Stimulated activated CD8-positive, alpha-beta memory T cell treated with anti-CD3 and anti-CD28 coated beads, Interleukin-15, amount 100 ng/mL, for 48 hours (primary cell): Measurements from ENCODE around the gene SORBS1.

Source experiments
- DNase-seq, 2 donors: peaks; one replicate each; pipeline ENCODE4 v3.0.0-alpha.2; 2020; ENCODE audit warnings: low read depth in 2 of 2

Gene SORBS1

GRCh38 chr10:95315509-95315908 lies 245.7 kb downstream of the SORBS1 start:
- DNase-seq: no peak

- DNase-seq: no peak
Measured at GRCh38 chr10:95314192-95314918, 246.8 kb downstream of the SORBS1 start.

- no peak for DNase-seq
Measured at GRCh38 chr10:95312986-95313495, 248.1 kb downstream of the SORBS1 start.

GRCh38 chr10:95312257-95312656 lies 248.9 kb downstream of the SORBS1 start:
- DNase-seq: no peak

- DNase-seq: no peak
Measured at GRCh38 chr10:95309958-95310357, 251.2 kb downstream of the SORBS1 start.

GRCh38 chr10:95308389-95309302 lies 252.5 kb downstream of the SORBS1 start:
- DNase-seq: no peak

- DNase-seq: no peak
Measured at GRCh38 chr10:95306851-95307250, 254.3 kb downstream of the SORBS1 start.

GRCh38 chr10:95306318-95306650 lies 254.9 kb downstream of the SORBS1 start:
- DNase-seq: no peak

GRCh38 chr10:95305606-95306317 lies 255.4 kb downstream of the SORBS1 start:
- DNase-seq: no peak

- no peak for DNase-seq
Measured at GRCh38 chr10:95304976-95305375, 256.2 kb downstream of the SORBS1 start.

GRCh38 chr10:95304463-95304862 lies 256.7 kb downstream of the SORBS1 start:
- no peak for DNase-seq

- DNase-seq: no peak
Measured at GRCh38 chr10:95303950-95304349, 257.2 kb downstream of the SORBS1 start.

- DNase-seq: no peak
Measured at GRCh38 chr10:95303535-95303934, 257.6 kb downstream of the SORBS1 start.

- no peak for DNase-seq
Measured at GRCh38 chr10:95300022-95300539, 261.1 kb downstream of the SORBS1 start.

GRCh38 chr10:95297402-95297801 lies 263.8 kb downstream of the SORBS1 start:
- no peak for DNase-seq

GRCh38 chr10:95296764-95297163 lies 264.4 kb downstream of the SORBS1 start:
- DNase-seq: no peak

- no peak for DNase-seq
Measured at GRCh38 chr10:95295031-95295755, 266.0 kb downstream of the SORBS1 start.

- no peak for DNase-seq
Measured at GRCh38 chr10:95293631-95294030, 267.5 kb downstream of the SORBS1 start.

- no peak for DNase-seq
Measured at GRCh38 chr10:95291365-95292039, 269.7 kb downstream of the SORBS1 start.

- no peak for DNase-seq
Measured at GRCh38 chr10:95290461-95291364, 270.5 kb downstream of the SORBS1 start, which contains the start of gene PDLIM1. PDLIM1 (minus strand) TSS chr10:95291003; CDS start chr10:95290915, 88 bp downstream.
